Measurements from ENCODE around the gene SUDS3.
"Not testable (repeated sequence)": the region's sequence is repeated elsewhere in the genome, so short reads cannot be mapped to it uniquely, and the experiment has no call there.

The SUDS3 gene

GRCh38 chr12:118344829-118345228 lies 31.5 kb upstream of the SUDS3 start:
- Histone ChIP-seq H3K4me1 (ENCODE audit: control insufficient read depth, insufficient read depth, low read length) (peaks cover 11% of the 10 kb centered on the region), H3K9ac (ENCODE audit: low read depth, low read length) (no peak overlapping the region)

GRCh38 chr12:118345355-118345754 lies 31.0 kb upstream of the SUDS3 start:
- no peaks in the 10 kb centered on the region for H3K27me3 ChIP-seq (ENCODE audit: control insufficient read depth, insufficient read depth, low read length)
- H3K36me3 ChIP-seq (ENCODE audit: control insufficient read depth, insufficient read depth, low read length): no peaks in the 10 kb centered on the region
- no peak overlapping the region for H3K4me3 ChIP-seq (ENCODE audit: low read depth, low read length)
- H3K9ac ChIP-seq (ENCODE audit: low read depth, low read length): no peak overlapping the region
- H3K9me3 ChIP-seq (ENCODE audit: control insufficient read depth, insufficient read depth, low read length): no peaks in the 10 kb centered on the region
- H3K4me1 ChIP-seq (ENCODE audit: control insufficient read depth, insufficient read depth, low read length): peaks cover 11% of the 10 kb centered on the region

More at GRCh38 chr12:118344829-118345228, 31.5 kb upstream of the SUDS3 start:
- no peaks in the 10 kb centered on the region for H3K27me3 ChIP-seq (ENCODE audit: control insufficient read depth, insufficient read depth, low read length)
- no peaks in the 10 kb centered on the region for H3K9me3 ChIP-seq (ENCODE audit: control insufficient read depth, insufficient read depth, low read length)
- no peaks in the 10 kb centered on the region for H3K36me3 ChIP-seq (ENCODE audit: control insufficient read depth, insufficient read depth, low read length)
- no peak overlapping the region for H3K4me3 ChIP-seq (ENCODE audit: low read depth, low read length)

GRCh38 chr12:118346895-118347294 lies 29.5 kb upstream of the SUDS3 start:
- Histone ChIP-seq H3K9ac (ENCODE audit: low read depth, low read length) (no peak overlapping the region), H3K27me3 (ENCODE audit: control insufficient read depth, insufficient read depth, low read length) (no peaks in the 10 kb centered on the region), H3K36me3 (ENCODE audit: control insufficient read depth, insufficient read depth, low read length) (no peaks in the 10 kb centered on the region), H3K4me1 (ENCODE audit: control insufficient read depth, insufficient read depth, low read length) (peaks cover 11% of the 10 kb centered on the region), H3K4me3 (ENCODE audit: low read depth, low read length) (no peak overlapping the region), H3K9me3 (ENCODE audit: control insufficient read depth, insufficient read depth, low read length) (no peaks in the 10 kb centered on the region)

- peaks cover 11% of the 10 kb centered on the region for H3K4me1 ChIP-seq (ENCODE audit: control insufficient read depth, insufficient read depth, low read length)
Measured at GRCh38 chr12:118347916-118348315, 28.4 kb upstream of the SUDS3 start.

GRCh38 chr12:118350908-118351559 lies 25.3 kb upstream of the SUDS3 start:
- H3K9me3 ChIP-seq (ENCODE audit: control insufficient read depth, insufficient read depth, low read length): no peaks in the 10 kb centered on the region
- H3K27me3 ChIP-seq (ENCODE audit: control insufficient read depth, insufficient read depth, low read length): no peaks in the 10 kb centered on the region
- no peak overlapping the region for H3K4me3 ChIP-seq (ENCODE audit: low read depth, low read length)
- no peak overlapping the region for H3K9ac ChIP-seq (ENCODE audit: low read depth, low read length)
- H3K4me1 ChIP-seq (ENCODE audit: control insufficient read depth, insufficient read depth, low read length): no peaks in the 10 kb centered on the region
- no peaks in the 10 kb centered on the region for H3K36me3 ChIP-seq (ENCODE audit: control insufficient read depth, insufficient read depth, low read length)

More at GRCh38 chr12:118347916-118348315, 28.4 kb upstream of the SUDS3 start:
- H3K36me3 ChIP-seq (ENCODE audit: control insufficient read depth, insufficient read depth, low read length): no peaks in the 10 kb centered on the region
- no peaks in the 10 kb centered on the region for H3K27me3 ChIP-seq (ENCODE audit: control insufficient read depth, insufficient read depth, low read length)
- H3K4me3 ChIP-seq (ENCODE audit: low read depth, low read length): no peak overlapping the region
- H3K9ac ChIP-seq (ENCODE audit: low read depth, low read length): no peak overlapping the region
- H3K9me3 ChIP-seq (ENCODE audit: control insufficient read depth, insufficient read depth, low read length): no peaks in the 10 kb centered on the region

GRCh38 chr12:118353721-118354120 lies 22.6 kb upstream of the SUDS3 start:
- Histone ChIP-seq H3K4me1 (ENCODE audit: control insufficient read depth, insufficient read depth, low read length) (no peaks in the 10 kb centered on the region), H3K36me3 (ENCODE audit: control insufficient read depth, insufficient read depth, low read length) (no peaks in the 10 kb centered on the region)

GRCh38 chr12:118354503-118354902 lies 21.9 kb upstream of the SUDS3 start:
- H3K9me3 ChIP-seq (ENCODE audit: control insufficient read depth, insufficient read depth, low read length); H3K36me3 ChIP-seq (ENCODE audit: control insufficient read depth, insufficient read depth, low read length); H3K4me1 ChIP-seq (ENCODE audit: control insufficient read depth, insufficient read depth, low read length): not testable (repeated sequence)

More at GRCh38 chr12:118353721-118354120, 22.6 kb upstream of the SUDS3 start:
- H3K27me3 ChIP-seq (ENCODE audit: control insufficient read depth, insufficient read depth, low read length): no peaks in the 10 kb centered on the region
- H3K9ac ChIP-seq (ENCODE audit: low read depth, low read length): no peak overlapping the region
- no peak overlapping the region for H3K4me3 ChIP-seq (ENCODE audit: low read depth, low read length)
- H3K9me3 ChIP-seq (ENCODE audit: control insufficient read depth, insufficient read depth, low read length): no peaks in the 10 kb centered on the region

GRCh38 chr12:118354903-118355302 lies 21.5 kb upstream of the SUDS3 start:
- Histone ChIP-seq H3K27me3 (ENCODE audit: control insufficient read depth, insufficient read depth, low read length) (no peaks in the 10 kb centered on the region), H3K36me3 (ENCODE audit: control insufficient read depth, insufficient read depth, low read length) (no peaks in the 10 kb centered on the region), H3K4me1 (ENCODE audit: control insufficient read depth, insufficient read depth, low read length) (no peaks in the 10 kb centered on the region), H3K4me3 (ENCODE audit: low read depth, low read length) (no peak overlapping the region), H3K9me3 (ENCODE audit: control insufficient read depth, insufficient read depth, low read length) (no peaks in the 10 kb centered on the region), H3K9ac (ENCODE audit: low read depth, low read length) (no peak overlapping the region)

More at GRCh38 chr12:118354503-118354902, 21.9 kb upstream of the SUDS3 start:
- not testable (repeated sequence) for H3K9ac ChIP-seq (ENCODE audit: low read depth, low read length); H3K4me3 ChIP-seq (ENCODE audit: low read depth, low read length); H3K27me3 ChIP-seq (ENCODE audit: control insufficient read depth, insufficient read depth, low read length)

GRCh38 chr12:118355843-118356242 lies 20.5 kb upstream of the SUDS3 start:
- no peaks in the 10 kb centered on the region for H3K9me3 ChIP-seq (ENCODE audit: control insufficient read depth, insufficient read depth, low read length)
- no peak overlapping the region for H3K4me3 ChIP-seq (ENCODE audit: low read depth, low read length)
- H3K27me3 ChIP-seq (ENCODE audit: control insufficient read depth, insufficient read depth, low read length): no peaks in the 10 kb centered on the region
- H3K9ac ChIP-seq (ENCODE audit: low read depth, low read length): no peak overlapping the region
- no peaks in the 10 kb centered on the region for H3K4me1 ChIP-seq (ENCODE audit: control insufficient read depth, insufficient read depth, low read length)
- no peaks in the 10 kb centered on the region for H3K36me3 ChIP-seq (ENCODE audit: control insufficient read depth, insufficient read depth, low read length)

- Histone ChIP-seq H3K4me1 (ENCODE audit: control insufficient read depth, insufficient read depth, low read length) (no peaks in the 10 kb centered on the region), H3K36me3 (ENCODE audit: control insufficient read depth, insufficient read depth, low read length) (no peaks in the 10 kb centered on the region), H3K9ac (ENCODE audit: low read depth, low read length) (no peak overlapping the region), H3K27me3 (ENCODE audit: control insufficient read depth, insufficient read depth, low read length) (no peaks in the 10 kb centered on the region), H3K9me3 (ENCODE audit: control insufficient read depth, insufficient read depth, low read length) (no peaks in the 10 kb centered on the region), H3K4me3 (ENCODE audit: low read depth, low read length) (no peak overlapping the region)
Measured at GRCh38 chr12:118356809-118357256, 19.5 kb upstream of the SUDS3 start.

GRCh38 chr12:118357257-118358007 lies 18.9 kb upstream of the SUDS3 start:
- Histone ChIP-seq H3K27me3 (ENCODE audit: control insufficient read depth, insufficient read depth, low read length) (no peaks in the 10 kb centered on the region), H3K4me3 (ENCODE audit: low read depth, low read length) (no peak overlapping the region), H3K4me1 (ENCODE audit: control insufficient read depth, insufficient read depth, low read length) (no peaks in the 10 kb centered on the region), H3K36me3 (ENCODE audit: control insufficient read depth, insufficient read depth, low read length) (no peaks in the 10 kb centered on the region), H3K9ac (ENCODE audit: low read depth, low read length) (no peak overlapping the region), H3K9me3 (ENCODE audit: control insufficient read depth, insufficient read depth, low read length) (no peaks in the 10 kb centered on the region)

GRCh38 chr12:118358008-118358359 lies 18.4 kb upstream of the SUDS3 start:
- H3K4me3 ChIP-seq (ENCODE audit: low read depth, low read length): no peak overlapping the region
- no peaks in the 10 kb centered on the region for H3K9me3 ChIP-seq (ENCODE audit: control insufficient read depth, insufficient read depth, low read length)
- no peak overlapping the region for H3K9ac ChIP-seq (ENCODE audit: low read depth, low read length)
- H3K4me1 ChIP-seq (ENCODE audit: control insufficient read depth, insufficient read depth, low read length): no peaks in the 10 kb centered on the region
- H3K27me3 ChIP-seq (ENCODE audit: control insufficient read depth, insufficient read depth, low read length): no peaks in the 10 kb centered on the region
- no peaks in the 10 kb centered on the region for H3K36me3 ChIP-seq (ENCODE audit: control insufficient read depth, insufficient read depth, low read length)

All from iPS-15b (cell line).